NCI-H2171 treated with DMSO at 0.1 percent for 48 hours (cell line): ENCODE results near the gene HPSE2.
A peak's percentile ranks its signal among the peaks of the same experiment; 100 is the strongest.

Experiments used
- DNase-seq: peaks from one replicate; lab custom pipeline; 2025; lab: John Stamatoyannopoulos, UW

The HPSE2 gene

DNA sequence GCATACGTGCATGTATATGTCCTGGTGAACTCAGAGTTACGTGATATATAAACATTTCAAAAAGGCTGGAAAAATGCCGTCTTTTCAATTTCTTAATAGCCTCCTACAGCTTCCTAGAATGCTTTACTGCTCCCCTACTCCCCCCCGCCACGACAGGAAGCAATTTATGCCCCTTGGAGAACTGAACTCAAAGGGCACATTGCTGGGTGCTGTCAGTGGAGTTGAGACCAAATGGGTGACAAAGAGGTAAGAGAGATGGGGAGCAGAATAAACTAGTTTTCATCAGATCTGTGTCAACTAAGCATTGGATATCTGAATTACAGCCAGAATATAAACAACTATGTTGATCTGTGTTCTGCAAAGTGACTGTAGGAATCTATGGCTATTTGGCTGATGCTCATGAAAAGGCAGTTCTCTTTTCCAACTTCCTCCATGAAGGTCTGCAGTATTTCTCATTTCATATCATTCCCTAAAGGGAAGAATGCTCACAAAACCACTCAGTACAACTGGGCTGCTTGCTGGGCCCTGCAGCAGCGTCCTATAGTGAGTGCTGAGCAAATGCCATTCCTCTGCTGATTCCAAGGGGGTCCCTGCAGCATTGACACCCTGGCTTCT, 617.6 kb downstream of the HPSE2 start:
- no peak for DNase-seq

DNA sequence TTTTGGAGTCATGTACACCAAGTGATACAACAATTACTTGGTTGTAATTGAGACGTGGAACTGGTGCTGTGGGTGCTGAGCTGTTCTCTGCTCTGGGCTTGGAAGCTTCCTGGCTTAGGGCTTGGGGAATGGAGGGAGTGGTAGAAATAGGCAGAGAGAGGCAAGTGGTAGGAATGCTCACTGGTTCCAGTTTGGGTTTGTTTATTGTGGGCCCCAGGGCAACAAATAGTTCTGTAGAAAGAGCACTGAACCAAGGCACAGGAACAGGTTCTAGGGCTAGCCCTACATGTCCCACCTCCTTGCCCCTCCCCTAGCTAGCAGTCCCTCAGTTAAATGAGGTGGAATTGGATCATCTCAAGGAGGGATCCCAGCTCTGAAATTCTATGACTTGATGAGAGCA, 622.2 kb downstream of the HPSE2 start:
- no peak for DNase-seq

DNA sequence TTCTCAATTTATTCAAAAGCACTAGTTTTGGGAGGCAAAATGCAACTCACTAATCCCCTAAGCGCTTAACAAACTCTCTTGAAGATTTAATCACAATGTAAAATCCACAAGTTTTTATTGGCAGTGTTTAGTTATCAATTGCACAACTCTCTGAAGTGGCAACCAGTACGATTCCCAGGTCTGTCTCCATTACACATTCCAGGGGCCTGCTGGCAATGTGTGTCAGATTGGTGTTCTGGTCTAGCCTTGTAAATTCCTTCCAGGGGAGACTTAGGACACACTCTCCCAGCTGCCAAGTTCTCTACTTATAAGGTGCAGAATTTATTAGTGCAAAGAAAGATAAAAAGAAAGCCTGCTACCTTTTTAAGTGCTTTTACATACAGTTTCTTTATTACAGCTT, 624.2 kb downstream of the HPSE2 start:
- no peak for DNase-seq

DNA sequence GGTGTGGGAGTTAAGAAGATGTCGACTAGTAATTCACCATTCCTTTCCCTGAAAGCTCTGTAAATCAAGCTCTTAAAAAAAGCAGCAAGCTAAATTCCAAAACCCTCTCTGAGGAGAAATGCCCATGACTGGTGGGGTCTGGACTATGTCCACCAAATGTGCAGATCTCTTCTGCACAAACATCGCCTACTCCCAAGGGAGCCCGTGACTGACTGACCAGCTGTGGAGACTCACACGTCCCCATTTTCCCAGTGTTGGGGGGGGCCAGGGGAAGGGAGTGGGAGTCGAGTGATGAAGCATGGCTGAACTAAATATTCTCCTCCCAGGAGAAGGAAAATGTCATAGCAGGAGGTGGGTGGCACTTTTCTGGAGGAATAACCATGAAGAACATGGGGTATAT, 624.8 kb downstream of the HPSE2 start:
- DNase-seq: no peak

DNA sequence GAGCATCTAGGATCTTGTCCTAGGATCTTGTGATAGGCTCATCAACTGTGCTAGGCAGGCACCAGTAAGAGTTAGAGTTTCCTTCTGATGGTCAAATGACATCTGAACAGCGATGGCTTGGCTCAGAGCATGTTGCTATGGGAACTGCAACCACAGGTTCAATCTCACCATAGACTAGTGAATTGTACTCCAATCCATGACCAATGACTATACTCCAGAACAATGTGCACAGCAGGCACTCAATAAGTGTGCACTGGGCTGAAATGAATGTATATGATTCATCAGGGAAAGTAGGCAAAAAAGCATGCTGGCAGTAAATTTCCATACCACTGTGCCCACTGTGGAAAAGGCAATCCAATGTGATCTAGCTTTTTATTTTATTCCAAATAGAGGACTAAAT, 625.4 kb downstream of the HPSE2 start:
- no peak for DNase-seq

DNA sequence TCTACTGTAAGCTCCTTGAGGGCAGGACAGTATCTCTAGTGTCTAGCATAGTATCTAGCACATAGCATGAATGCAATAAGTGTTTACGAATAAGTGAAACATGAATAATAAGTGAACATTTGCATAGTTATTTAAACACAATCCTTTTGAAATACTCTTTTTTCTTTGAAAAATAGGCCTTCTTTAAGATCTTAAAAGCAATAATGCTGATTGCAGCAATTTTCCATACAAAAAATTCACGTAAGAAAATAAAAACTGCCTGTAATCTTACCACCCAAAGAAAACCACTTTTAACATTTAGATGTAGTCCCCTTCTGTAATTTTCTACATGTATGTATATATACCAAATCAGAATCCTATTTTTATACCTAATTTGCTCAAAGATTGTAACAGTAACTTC, 626.4 kb downstream of the HPSE2 start:
- DNase-seq: no peak

DNA sequence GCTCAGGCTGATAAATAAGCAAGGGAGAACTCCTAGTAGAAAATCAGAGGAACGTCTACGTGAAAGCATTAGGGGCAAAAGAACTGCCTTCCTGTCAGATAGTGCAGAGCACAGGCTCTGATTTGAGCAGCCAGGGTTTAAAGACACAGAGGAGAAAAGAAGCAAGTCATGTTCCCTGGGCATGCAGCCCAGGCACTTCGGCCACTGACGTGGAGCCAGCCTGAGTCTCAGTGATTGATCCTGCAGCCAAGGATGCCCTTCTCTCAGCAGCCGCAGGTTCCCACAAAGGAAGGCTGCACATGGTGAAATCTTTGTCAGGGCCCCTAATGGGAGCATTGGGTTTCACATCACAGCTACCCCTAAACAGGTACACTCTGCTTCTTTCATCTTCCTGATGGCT, 627.2 kb downstream of the HPSE2 start:
- DNase-seq: no peak

DNA sequence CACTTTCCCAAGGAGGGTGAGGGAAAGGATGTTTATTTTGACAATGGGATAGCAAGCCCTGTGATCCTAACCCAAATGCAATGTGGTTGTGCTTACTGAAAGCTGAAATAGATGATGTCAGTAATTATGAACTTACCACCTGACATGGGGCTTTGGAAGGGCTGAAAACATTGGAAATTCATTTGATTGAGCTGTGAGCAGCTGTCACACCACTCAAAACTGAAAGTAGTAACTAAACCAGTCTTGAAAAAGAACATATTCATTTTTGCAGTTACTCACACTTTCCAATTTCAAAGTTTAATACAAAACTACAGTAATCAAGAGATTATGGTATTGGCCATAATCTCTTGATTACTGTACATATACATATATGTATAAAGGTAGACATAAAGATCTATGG, 633.4 kb downstream of the HPSE2 start:
- DNase-seq: no peak

DNA sequence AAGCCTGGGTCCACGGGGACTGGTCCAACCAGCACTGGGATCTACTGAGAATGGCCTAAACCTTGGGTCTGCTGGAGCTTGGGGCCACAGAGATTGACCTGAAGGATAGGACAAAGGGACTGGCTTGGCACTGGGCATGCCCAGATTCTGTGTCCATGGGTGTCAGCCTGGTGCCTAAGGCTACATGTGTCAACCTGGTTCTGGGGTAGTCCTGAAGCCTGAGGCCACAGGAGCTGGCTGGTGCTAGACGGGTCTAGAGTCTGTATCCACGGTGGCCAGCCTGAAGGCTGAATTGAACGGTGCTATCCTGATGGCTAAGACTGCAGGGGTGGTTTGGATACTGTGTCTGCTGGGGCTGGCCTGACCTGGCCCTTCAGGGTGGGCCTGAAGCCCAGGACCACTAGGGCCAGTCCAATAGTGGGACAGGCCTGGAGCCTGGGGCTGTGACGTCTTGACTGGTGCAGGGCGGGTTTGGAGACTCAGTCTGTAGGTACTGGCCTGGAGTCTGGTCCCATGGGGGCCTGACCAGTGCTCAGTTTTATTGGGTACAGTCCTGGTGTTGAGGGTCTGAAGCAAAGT, 636.5 kb downstream of the HPSE2 start:
- DNase-seq: no peak

DNA sequence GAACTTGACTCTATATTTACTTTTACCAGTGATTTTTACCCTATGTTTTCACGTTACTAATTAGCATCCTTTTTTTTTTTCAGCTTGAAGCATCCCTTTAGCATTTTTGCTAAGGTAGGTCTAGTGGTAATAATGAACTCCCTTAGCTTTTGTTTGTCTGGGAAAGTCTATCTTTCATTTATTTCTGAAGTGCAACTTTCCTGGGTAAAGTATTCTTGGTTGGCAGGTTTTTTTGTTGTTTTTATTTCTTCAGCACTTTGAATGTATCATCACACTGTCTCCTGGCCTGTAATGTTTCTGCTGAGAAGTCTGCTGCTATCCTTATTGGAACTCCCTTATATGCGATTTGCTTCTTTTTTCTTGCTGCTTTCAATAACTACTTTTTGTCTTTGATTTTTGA, 639.2 kb downstream of the HPSE2 start:
- DNase-seq: no peak

DNA sequence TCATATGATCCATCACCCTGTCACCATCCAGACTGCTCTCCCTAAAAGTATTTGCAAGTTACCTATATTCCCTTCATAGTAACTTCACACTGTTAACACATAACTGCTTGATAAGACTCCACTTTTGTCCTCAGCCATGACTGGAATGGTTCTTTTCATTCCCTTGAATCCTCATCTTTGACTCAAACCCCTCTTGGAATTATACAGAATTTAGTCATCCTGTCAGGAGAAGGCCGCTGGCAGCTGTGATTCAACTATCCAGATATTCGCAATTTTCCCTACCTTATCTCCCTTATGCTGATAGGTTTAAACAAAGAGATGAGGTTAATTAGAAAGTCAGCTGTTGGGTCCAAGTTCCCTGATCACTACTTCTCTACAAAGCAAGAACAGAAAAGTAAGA, 646.0 kb downstream of the HPSE2 start:
- DNase-seq: no peak

DNA sequence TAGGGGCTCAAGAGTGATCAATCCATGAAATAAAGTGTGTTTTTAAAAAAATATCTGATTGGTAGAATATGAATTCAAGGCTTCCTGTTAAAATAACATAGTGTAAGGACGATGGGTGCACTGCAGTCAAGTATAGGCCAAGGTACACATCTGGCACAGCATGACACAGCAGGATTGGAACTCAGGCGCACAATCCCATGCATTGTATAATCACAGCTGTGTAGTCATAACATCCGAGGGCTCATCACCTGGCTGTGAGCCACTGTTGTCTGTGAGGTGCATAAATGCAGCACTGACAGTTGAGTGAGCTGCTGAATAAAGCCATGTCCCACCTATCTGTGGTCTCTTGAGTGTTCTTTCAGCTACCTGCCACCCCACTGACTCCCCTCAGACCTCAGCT, 646.6 kb downstream of the HPSE2 start:
- no peak for DNase-seq

DNA sequence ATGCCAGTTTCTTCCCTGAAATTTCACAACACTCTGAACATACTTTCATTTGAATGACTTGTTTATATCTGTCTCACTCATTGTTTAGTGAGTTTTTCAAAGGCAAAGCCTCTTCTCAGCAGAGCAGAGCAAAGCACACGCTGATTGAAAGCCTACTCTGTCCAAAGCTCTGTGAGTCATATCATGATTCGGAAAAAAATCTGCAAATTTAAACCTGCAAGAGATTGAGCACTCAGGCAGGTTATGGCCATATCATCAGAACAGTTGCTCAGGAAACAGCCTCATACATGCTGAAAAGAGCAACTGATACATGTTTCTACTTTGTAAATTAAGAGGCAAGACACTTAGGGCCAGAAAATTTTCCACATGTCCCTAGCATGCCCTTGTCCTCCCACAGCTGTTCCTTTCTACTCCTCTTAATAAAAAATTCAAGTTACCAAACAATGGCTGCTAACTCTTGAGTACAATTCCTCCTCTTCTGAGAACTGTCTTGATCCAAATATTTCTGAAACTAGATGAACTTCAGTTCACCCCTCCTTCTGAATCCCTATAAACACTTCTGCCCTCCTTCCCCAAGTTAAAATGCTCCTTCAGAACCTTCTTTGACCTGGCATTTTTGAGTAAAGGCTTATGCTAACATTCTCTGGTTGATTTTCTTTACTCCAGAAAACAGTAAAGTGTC, 648.4 kb downstream of the HPSE2 start:
- DNase-seq: no peak

DNA sequence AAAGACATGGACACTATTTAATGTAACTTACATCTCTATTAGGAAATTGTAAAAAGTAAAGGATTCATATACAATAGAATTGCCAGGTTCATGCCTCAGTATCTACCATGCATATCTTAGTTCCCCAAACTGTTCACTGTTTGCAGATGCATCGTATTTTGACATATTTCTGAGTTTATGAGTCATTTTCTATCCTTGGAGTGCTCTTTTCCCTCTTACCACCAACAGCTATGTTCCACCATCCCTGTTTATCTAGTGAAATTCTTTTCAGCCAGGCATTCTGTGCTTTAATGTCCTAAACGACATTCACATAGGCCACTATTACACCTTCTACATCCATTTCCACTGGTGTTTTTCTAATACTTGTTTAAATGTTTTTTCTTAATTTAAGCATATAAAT, 649.6 kb downstream of the HPSE2 start:
- no peak for DNase-seq

DNA sequence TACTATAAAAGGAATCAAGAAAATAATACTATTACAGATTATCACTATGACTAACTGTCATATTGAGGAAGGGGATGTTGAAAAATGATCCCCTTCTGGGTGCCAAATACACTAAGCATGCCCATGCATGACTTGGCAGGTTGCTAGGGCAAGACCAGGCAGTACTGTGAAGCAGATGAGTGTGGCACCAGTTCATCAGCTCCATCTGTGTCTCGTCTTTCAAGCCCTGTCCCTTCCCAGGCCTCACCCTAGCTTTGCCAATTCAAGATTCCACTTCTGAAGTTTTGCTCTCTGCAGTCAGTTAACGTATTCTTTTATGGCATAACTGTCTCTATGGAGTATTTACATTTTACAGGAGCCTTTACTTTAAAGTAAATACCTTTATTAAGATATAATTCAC, 653.3 kb downstream of the HPSE2 start:
- peak; percentile 87 for DNase-seq

DNA sequence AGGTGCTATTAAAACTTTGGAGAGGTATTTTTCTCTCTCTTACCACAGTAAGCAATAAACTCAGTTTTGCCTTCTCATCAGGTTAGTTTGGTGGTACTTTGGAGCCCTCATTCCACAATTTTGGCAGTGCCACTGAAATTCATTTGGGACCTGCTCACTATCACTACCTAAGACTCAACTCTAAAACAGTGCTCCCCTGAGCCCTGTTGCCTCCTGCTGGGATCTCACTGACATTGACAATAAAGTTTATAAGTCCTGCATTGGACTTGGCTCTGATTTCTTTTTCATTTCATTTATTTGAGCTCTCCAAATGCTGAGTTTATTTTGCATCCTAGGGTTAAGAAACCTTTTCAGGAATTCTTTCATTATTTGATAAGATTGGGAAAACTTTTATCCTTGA, 658.1 kb downstream of the HPSE2 start:
- no peak for DNase-seq

DNA sequence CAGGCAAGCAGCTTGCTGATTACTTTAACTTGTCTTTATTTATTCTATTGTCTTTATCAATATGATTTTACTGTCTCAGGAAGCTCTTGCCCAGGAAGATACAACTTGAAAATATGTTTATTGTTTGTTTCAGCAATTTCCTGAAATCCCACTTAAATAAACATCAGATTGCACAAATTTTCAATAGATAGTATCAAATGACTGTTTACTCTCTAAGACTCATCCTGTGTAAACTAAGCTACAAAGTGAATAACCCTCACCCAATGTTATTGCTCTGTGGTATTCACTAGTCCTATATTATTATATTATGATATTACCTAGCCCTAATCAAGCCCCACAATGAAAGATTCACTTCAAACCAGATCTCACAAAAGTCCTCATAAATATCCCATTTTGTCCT, 658.5 kb downstream of the HPSE2 start:
- no peak for DNase-seq

DNA sequence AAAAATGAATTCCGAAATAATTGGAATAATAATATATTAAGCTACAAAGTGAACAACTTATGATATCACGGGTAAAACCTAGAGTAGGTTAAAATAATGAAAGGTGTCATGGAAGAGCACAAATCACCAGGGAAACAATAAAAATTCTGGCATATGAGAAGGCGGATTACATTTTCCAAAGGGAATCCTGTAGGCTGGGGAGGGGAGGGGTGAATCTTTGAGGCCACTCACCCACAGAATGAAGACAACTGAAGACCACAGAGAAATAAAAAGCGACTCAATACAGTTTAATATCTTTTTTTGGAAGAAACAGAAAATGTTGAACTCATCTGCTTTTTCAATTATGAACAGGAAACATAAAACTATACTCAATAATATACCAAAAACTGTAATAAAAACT, 659.6 kb downstream of the HPSE2 start:
- DNase-seq: no peak

DNA sequence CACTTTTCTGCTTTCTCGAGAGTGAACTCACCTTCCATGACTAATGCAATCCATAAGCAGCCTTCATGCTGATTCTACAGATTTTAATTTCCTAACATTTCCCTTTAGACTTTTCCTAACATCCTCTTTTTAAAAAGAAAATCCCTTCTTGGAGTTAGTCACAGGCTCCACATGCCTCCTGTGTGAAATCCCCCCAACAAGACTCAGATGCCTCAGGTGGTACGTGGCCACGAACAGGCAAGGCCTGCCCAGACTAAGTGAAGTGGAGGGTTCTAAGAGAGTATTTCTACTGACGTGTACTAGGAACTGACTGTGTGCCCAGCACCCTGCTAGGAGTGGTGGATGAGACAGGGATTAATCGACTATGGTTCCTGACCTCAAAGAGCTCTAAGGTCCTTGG, 663.1 kb downstream of the HPSE2 start:
- no peak for DNase-seq

DNA sequence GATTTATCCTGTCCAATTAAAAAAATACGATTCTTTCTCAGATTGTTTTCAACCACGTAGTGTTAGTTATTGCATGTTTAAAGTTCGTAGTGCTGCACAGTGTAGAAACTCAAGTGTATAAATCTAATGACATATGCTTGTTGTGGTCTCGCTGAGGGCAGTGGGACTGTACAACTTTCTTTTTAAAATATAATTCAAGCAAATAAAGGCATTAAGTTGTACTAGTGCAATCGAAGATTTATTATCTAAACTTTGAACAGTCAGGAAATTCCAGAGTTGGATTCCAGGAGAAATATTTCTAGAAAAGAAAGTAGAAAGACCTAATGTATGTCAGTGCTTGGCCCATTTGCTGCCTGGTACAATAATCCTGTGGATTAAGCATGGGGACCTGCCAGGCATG, 664.8 kb downstream of the HPSE2 start:
- DNase-seq: no peak

DNA sequence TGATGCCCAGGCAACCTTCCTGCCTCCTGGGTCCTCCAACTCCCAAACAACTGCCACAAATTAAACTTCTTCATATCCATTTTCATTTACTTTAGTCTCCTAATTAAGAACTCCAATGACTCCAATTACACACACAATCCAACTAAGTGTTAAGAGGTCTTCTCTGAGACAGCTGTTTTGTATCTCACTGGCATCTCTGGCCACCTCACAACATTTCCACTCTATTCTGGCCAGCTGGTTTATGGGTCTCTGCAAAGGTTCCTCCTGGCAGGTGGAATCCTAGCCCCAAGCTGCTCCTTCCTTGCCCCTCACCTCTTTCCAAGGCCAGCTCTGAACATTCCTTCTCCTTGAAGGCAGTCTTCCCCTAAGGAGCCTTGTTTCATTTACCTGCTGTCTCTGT, 665.8 kb downstream of the HPSE2 start:
- DNase-seq: no peak

DNA sequence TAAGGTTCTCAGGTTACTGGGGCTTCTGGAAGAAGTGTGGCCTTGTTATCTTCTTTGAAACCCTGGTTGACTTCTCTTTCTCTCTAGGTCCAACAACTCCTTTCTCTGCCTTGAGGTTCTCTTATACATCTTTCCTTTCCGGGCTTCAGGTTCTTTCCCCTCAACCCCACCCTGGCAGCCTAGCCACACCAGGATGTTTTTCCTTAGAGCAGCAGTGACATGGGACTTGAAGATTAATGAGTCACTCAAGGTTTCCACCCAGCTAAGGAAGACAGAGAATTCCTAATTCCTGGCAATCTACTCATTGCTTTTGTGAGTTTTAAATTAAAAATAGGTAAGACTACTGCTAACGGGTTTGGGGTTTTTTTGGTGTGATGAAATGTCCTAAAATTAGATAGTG, 667.1 kb downstream of the HPSE2 start:
- DNase-seq: no peak

DNA sequence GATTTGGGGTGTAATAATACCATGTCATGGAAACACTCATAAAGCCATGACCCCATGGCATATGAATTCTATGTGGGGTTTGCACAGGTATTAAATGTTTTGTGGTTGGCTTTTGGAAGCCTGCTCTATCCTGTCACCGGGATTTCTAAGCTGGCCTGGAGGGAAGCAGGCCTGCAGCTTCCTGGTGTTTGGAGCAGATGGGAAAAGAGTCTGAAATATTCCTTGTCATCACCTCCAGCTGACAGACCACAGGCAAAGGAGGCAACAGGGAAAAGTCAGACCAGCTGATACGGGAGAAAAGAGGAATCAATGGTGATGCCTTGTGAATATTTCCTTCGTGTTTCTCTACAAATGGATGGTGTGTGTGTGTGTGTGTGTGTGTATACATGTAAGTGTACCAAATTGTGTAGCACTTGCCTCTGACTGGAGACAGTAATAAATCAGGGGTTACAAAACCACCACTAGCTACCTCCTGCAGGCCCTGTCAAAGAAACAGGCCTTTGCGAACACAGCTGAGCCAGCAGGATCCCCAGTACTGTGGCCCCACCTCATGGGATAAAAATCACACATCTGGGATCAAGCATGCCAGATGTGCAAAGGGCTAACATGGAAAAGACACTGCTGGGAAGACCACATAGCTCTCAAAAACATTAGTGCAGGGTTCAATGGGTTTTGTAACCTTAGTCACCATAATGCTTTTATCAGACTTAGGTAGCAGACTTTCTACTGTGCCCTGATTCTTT, 668.1 kb downstream of the HPSE2 start:
- no peak for DNase-seq
